H9 (cell line): ENCODE results near the gene ERFE. TPM values are rescaled to one million over a fixed set of nuclear protein-coding genes. Genes with fewer than 3 reads are reported as not detected.

ENCODE experiments used
- DNase-seq: peaks from one replicate; pipeline ENCODE4 v3.0.0-alpha.2; 2017
- H2AFZ ChIP-seq: one replicate; pipeline ENCODE4 v1.6.1; 2013; ENCODE audit warnings: mild to moderate bottlenecking, low read length, control low read depth, moderate library complexity
- H2AK5ac ChIP-seq: 2 replicates; pipeline ENCODE4 v1.6.1; 2013; ENCODE audit warnings: low read length, control low read depth, mixed read lengths; ENCODE audit not compliant: insufficient read length
- H2BK120ac ChIP-seq: one replicate; pipeline ENCODE4 v1.6.1; 2013; ENCODE audit warnings: low read depth, mild to moderate bottlenecking, low read length, control low read depth, inconsistent platforms; ENCODE audit not compliant: poor library complexity, severe bottlenecking
- H2BK12ac ChIP-seq: 2 replicates; pipeline ENCODE4 v1.6.1; 2013; ENCODE audit warnings: low read length, control low read depth, mixed read lengths, low read depth; ENCODE audit not compliant: insufficient read length
- H2BK15ac ChIP-seq: 2 replicates; pipeline ENCODE4 v1.6.1; 2013; ENCODE audit warnings: low read depth, low read length, control low read depth
- H2BK20ac ChIP-seq: one replicate; pipeline ENCODE4 v1.6.1; 2013; ENCODE audit warnings: low read depth, mild to moderate bottlenecking, low read length, control low read depth, inconsistent platforms; ENCODE audit not compliant: poor library complexity, severe bottlenecking
- H2BK5ac ChIP-seq: 2 replicates; pipeline ENCODE4 v1.6.1; 2013; ENCODE audit warnings: low read length, control low read depth, mixed read lengths; ENCODE audit not compliant: insufficient read length
- H3K14ac ChIP-seq: 2 replicates; pipeline ENCODE4 v1.6.1; 2013; ENCODE audit warnings: low read length, control low read depth; ENCODE audit not compliant: insufficient read depth
- H3K18ac ChIP-seq: 2 replicates; pipeline ENCODE4 v1.6.1; 2013; ENCODE audit warnings: low read depth, mild to moderate bottlenecking, mixed read lengths, low read length, control low read depth; ENCODE audit not compliant: insufficient read length
- H3K23ac ChIP-seq: 2 replicates; pipeline ENCODE4 v1.6.1; 2013; ENCODE audit warnings: low read length, control low read depth, mixed read lengths, low read depth; ENCODE audit not compliant: insufficient read length
- H3K23me2 ChIP-seq: 2 replicates; pipeline ENCODE4 v1.6.1; 2013; ENCODE audit warnings: low read depth, mild to moderate bottlenecking, mixed read lengths, low read length, control low read depth; ENCODE audit not compliant: insufficient read length, poor library complexity, severe bottlenecking
- H3K27ac ChIP-seq: 2 replicates; pipeline ENCODE4 v1.5.1; 2013; ENCODE audit warnings: low read length, control low read depth, mixed read lengths, low read depth; ENCODE audit not compliant: insufficient read length
- H3K27me3 ChIP-seq: 2 replicates; pipeline ENCODE4 v1.6.1; 2013; ENCODE audit warnings: low read length, control low read depth, inconsistent platforms; ENCODE audit not compliant: insufficient read depth
- H3K4ac ChIP-seq: 2 replicates; pipeline ENCODE4 v1.6.1; 2013; ENCODE audit warnings: low read depth, mild to moderate bottlenecking, control low read depth, inconsistent platforms, low read length, moderate library complexity
- H3K4me1 ChIP-seq: 2 replicates; pipeline ENCODE4 v1.6.1; 2013; ENCODE audit warnings: low read length, control low read depth, inconsistent platforms; ENCODE audit not compliant: insufficient read depth
- H3K4me2 ChIP-seq: 2 replicates; pipeline ENCODE4 v1.6.1; 2013; ENCODE audit warnings: low read length, control low read depth, mixed read lengths; ENCODE audit not compliant: insufficient read length, insufficient read depth
- H3K56ac ChIP-seq: 2 replicates; pipeline ENCODE4 v1.6.1; 2013; ENCODE audit warnings: low read depth, mild to moderate bottlenecking, mixed read lengths, low read length, control low read depth; ENCODE audit not compliant: insufficient read length
- H3K79me1 ChIP-seq: 2 replicates; pipeline ENCODE4 v1.6.1; 2013; ENCODE audit warnings: low read depth, mild to moderate bottlenecking, moderate library complexity, low read length, control low read depth, inconsistent platforms; ENCODE audit not compliant: insufficient read depth, poor library complexity, severe bottlenecking
- H3K79me2 ChIP-seq: 2 replicates; pipeline ENCODE4 v1.6.1; 2013; ENCODE audit warnings: low read length, control low read depth, inconsistent platforms; ENCODE audit not compliant: insufficient read depth
- H3K9ac ChIP-seq: 2 replicates; pipeline ENCODE4 v1.6.1; 2013; ENCODE audit warnings: low read length, control low read depth, mixed read lengths; ENCODE audit not compliant: insufficient read length; ENCODE audit errors: extremely low read depth
- H3K9me3 ChIP-seq: one replicate; pipeline ENCODE4 v1.6.1; 2013; ENCODE audit warnings: low read depth, low read length, inconsistent platforms; ENCODE audit not compliant: control insufficient read depth
- H3T11ph ChIP-seq: one replicate; pipeline ENCODE4 v1.6.1; 2013; ENCODE audit warnings: mild to moderate bottlenecking, low read length, control low read depth, inconsistent platforms
- H4K20me1 ChIP-seq: one replicate; pipeline ENCODE4 v1.6.1; 2013; ENCODE audit not compliant: control insufficient read depth, insufficient read length, insufficient read depth
- H4K5ac ChIP-seq: 2 replicates; pipeline ENCODE4 v1.6.1; 2013; ENCODE audit warnings: low read depth, mild to moderate bottlenecking, mixed read lengths, low read length, control low read depth; ENCODE audit not compliant: insufficient read length
- H4K8ac ChIP-seq: replicated peaks from 2 replicates; pipeline ENCODE4 v1.6.1; 2013; ENCODE audit warnings: low read length, control low read depth, mixed read lengths, low read depth; ENCODE audit not compliant: insufficient read length
- H4K91ac ChIP-seq: 2 replicates; pipeline ENCODE4 v1.6.1; 2013; ENCODE audit warnings: low read depth, mild to moderate bottlenecking, moderate library complexity, mixed read lengths, low read length, control low read depth; ENCODE audit not compliant: insufficient read length
- H3K27ac Mint-ChIP-seq, 3 experiments: 2 replicates in 2 of 3; 3 replicates in 1 of 3; pipeline ENCODE4 v1.8.0; 2020 to 2021; ENCODE audit warnings: mixed read lengths in 3 of 3, mild to moderate bottlenecking in 1 of 3, moderate library complexity in 1 of 3
- H3K27me3 Mint-ChIP-seq: 2 replicates; pipeline ENCODE4 v1.8.0; 2021; ENCODE audit warnings: low read depth, mild to moderate bottlenecking, moderate library complexity, mixed read lengths
- H3K36me3 Mint-ChIP-seq, 3 experiments: 2 replicates in 2 of 3; 3 replicates in 1 of 3; pipeline ENCODE4 v1.8.0; 2020 to 2021; ENCODE audit warnings: low read depth in 3 of 3, mixed read lengths in 3 of 3; ENCODE audit not compliant: insufficient read depth in 1 of 3
- H3K4me1 Mint-ChIP-seq, 2 experiments: 2 replicates each; pipeline ENCODE4 v1.8.0; 2020; ENCODE audit warnings: mixed read lengths in 2 of 2
- H3K4me3 Mint-ChIP-seq, 2 experiments: 2 replicates in 1 of 2; 3 replicates in 1 of 2; pipeline ENCODE4 v1.8.0; 2020 to 2021; ENCODE audit warnings: mild to moderate bottlenecking in 2 of 2, mixed read lengths in 2 of 2, moderate library complexity in 1 of 2
- H3K9me3 Mint-ChIP-seq, 2 experiments: 2 replicates in 1 of 2; 3 replicates in 1 of 2; pipeline ENCODE4 v1.8.0; 2020; ENCODE audit warnings: mild to moderate bottlenecking in 2 of 2, mixed read lengths in 2 of 2, moderate library complexity in 1 of 2
- WGBS: extraction: QIAGEN DNeasy Blood & Tissue Kit; methylation state at CpG from one replicate; pipeline ENCODE4 v1.1.7; 2013; ENCODE audit warnings: missing lambda C conversion rate, low lambda C conversion rate, mixed read lengths; ENCODE audit not compliant: insufficient read length; ENCODE audit errors: extremely low coverage; 5-methylcytosine and 5-hydroxymethylcytosine counted together
- total RNA-seq: library from RNA; stranded (reverse); gene quantifications from 2 replicates; pipeline ENCODE4 v1.2.1, GENCODE V29; 2021
- TF ChIP-seq, protein P1 (sequence below): fragments of 200-600 bp; sonication (generic); conservative IDR thresholded peaks from 3 replicates; pipeline ENCODE4 v1.8.0; 2021; ENCODE audit warnings: antibody characterized with exemption, mild to moderate bottlenecking

The ERFE gene
- total RNA-seq, 1 experiment from 2014 or later = 2.1 TPM

DNA sequence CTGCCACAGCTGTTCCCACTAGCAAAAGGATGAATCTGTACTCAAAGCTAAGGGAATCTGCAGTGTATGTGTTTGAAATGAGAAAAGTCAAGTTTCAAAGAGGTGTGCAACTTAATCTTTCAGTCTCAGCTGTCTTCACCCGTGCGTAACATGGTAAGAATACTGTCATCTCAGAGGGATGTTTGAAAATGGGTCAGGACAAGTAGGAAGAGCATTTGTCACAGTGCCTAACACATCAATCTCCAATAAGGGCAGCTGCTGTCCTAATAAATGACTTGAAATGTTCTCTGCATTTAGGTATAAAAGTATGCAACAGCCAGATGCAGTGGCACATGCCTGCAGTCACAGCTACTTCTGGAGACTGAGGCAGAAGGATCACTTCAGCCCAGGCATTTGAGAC, 31.7 kb downstream of the ERFE start:
- TF ChIP-seq, protein P1, sequence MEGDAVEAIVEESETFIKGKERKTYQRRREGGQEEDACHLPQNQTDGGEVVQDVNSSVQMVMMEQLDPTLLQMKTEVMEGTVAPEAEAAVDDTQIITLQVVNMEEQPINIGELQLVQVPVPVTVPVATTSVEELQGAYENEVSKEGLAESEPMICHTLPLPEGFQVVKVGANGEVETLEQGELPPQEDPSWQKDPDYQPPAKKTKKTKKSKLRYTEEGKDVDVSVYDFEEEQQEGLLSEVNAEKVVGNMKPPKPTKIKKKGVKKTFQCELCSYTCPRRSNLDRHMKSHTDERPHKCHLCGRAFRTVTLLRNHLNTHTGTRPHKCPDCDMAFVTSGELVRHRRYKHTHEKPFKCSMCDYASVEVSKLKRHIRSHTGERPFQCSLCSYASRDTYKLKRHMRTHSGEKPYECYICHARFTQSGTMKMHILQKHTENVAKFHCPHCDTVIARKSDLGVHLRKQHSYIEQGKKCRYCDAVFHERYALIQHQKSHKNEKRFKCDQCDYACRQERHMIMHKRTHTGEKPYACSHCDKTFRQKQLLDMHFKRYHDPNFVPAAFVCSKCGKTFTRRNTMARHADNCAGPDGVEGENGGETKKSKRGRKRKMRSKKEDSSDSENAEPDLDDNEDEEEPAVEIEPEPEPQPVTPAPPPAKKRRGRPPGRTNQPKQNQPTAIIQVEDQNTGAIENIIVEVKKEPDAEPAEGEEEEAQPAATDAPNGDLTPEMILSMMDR = no peak
- Mint-ChIP-seq H3K27ac (no peak overlapping the region; a peak in 1 of 7 replicates), H3K4me1 (no peaks in the 10 kb centered on the region), H3K36me3 (peaks cover 37 to 87% (median 82%) of the 10 kb centered on the region in 3 experiments; a peak in 6 of 7 replicates), H3K9me3 (no peaks in the 10 kb centered on the region), H3K27me3 (no peaks in the 10 kb centered on the region), H3K4me3 (no peak overlapping the region)
- Histone ChIP-seq H4K5ac (no peak overlapping the region), H2BK20ac (no peak overlapping the region), H4K20me1 (no peaks in the 10 kb centered on the region), H2AK5ac (no peak overlapping the region), H3K79me2 (no peaks in the 10 kb centered on the region), H4K91ac (no peak overlapping the region), H2AFZ (no peak overlapping the region), H3K23me2 (no peaks in the 10 kb centered on the region), H4K8ac (no peak overlapping the region), H3K4me1 (no peaks in the 10 kb centered on the region), H3T11ph (no peak overlapping the region), H2BK12ac (no peak overlapping the region), H3K27me3 (no peaks in the 10 kb centered on the region), H2BK5ac (no peak overlapping the region), H2BK15ac (no peak overlapping the region), H3K9ac (no peak overlapping the region), H3K9me3 (no peaks in the 10 kb centered on the region), H3K27ac (no peak overlapping the region), H3K14ac (no peak overlapping the region), H3K79me1 (no peaks in the 10 kb centered on the region), H3K23ac (no peak overlapping the region), H3K18ac (no peak overlapping the region), H2BK120ac (no peak overlapping the region), H3K4me2 (no peak overlapping the region), H3K56ac (no peak overlapping the region), H3K4ac (no peak overlapping the region)
- no peak for DNase-seq
- WGBS = no CpG with 5 or more reads among the region's 2 CpGs
